HepG2 (cell line): ENCODE data around the gene BACE1-AS. TPM values are rescaled to one million over a fixed set of nuclear protein-coding genes. Genes with fewer than 3 reads are reported as not detected.

Experiments
- ATAC-seq: fragments of 200-7000 bp; cut with Tn5 transposase; 3 replicates; pipeline ENCODE4 v1.9.1; 2020; ENCODE audit warnings: mild to moderate bottlenecking, moderate library complexity
- BruUV-seq: library from RNA; stranded (reverse); fragments of 400-500 nt; replicated peaks from 2 replicates; lab custom pipeline; 2021; lab: Mats Ljungman, UMichigan
- CTCF ChIA-PET: fragments of 300-600 bp; formaldehyde crosslinking; extraction: SDS; loops from one replicate; lab custom pipeline; 2021; ENCODE audit warnings: low total read pairs, inconsistent platforms, low intra/inter-chr PET ratio; lab: Yijun Ruan, JAX
- POLR2A ChIA-PET: fragments of 350-600 bp; sonication (Branson Sonifier 250); formaldehyde crosslinking; loops from one replicate; lab custom pipeline; 2020; ENCODE audit warnings: antibody characterized with exemption, inconsistent platforms; lab: Yijun Ruan, JAX
- DNase-seq: peaks from one replicate; pipeline ENCODE4 v3.0.0-alpha.2; 2015; ENCODE audit warnings: low spot score
- FAIRE-seq: peaks from 3 replicates; lab custom pipeline; 2011; peaks lifted over from hg19 to GRCh38; lab: Jason Lieb, UNC
- H2AFZ ChIP-seq: one replicate; pipeline ENCODE4 v1.6.1; 2011; ENCODE audit warnings: low read length, inconsistent platforms
- H3K27ac ChIP-seq: fragments of 300-600 bp; 3 replicates; pipeline ENCODE4 v1.8.0; 2011; ENCODE audit warnings: mixed run types, mild to moderate bottlenecking, mixed read lengths, low read length, inconsistent platforms; ENCODE audit not compliant: insufficient read depth; ENCODE audit errors: extremely low read length
- H3K27me3 ChIP-seq, 2 experiments: fragments of 200-600 bp in 1 of 2; 2 replicates in 1 of 2; 3 replicates in 1 of 2; pipeline versions ENCODE4 v1.6.0 to v1.8.0; 2011; ENCODE audit warnings: low read length in 2 of 2, mild to moderate bottlenecking in 2 of 2, moderate library complexity in 2 of 2, inconsistent platforms in 1 of 2; ENCODE audit not compliant: insufficient read depth in 2 of 2, control insufficient read depth in 1 of 2
- H3K36me3 ChIP-seq, 2 experiments: fragments of 200-600 bp in 1 of 2; replicated peaks in 1 of 2; 2 replicates in 1 of 2; 3 replicates in 1 of 2; pipeline versions ENCODE4 v1.5.1 to v1.8.0; 2011; ENCODE audit warnings: low read length in 2 of 2, inconsistent platforms in 1 of 2; ENCODE audit not compliant: insufficient read depth in 2 of 2, control insufficient read depth in 1 of 2
- H3K4me1 ChIP-seq: 2 replicates; pipeline ENCODE4 v1.5.1; 2012; ENCODE audit warnings: low read length, inconsistent platforms; ENCODE audit not compliant: insufficient read depth
- H3K4me2 ChIP-seq: 2 replicates; pipeline ENCODE4 v1.6.0; 2011; ENCODE audit warnings: low read depth, low read length, inconsistent platforms
- H3K4me3 ChIP-seq, 3 experiments: fragments of 200-600 bp in 1 of 3; sonication (generic), shearing (Covaris generic) in 1 of 3; replicated peaks in 1 of 3; 2 replicates each; pipeline ENCODE4 v1.5.1; 2011 to 2016; ENCODE audit warnings: low read length in 3 of 3, inconsistent platforms in 2 of 3, low read depth in 2 of 3, mild to moderate bottlenecking in 2 of 3, control low read depth in 1 of 3, mixed read lengths in 1 of 3; ENCODE audit not compliant: insufficient read depth in 1 of 3
- H3K79me2 ChIP-seq: one replicate; pipeline ENCODE4 v1.6.1; 2011; ENCODE audit warnings: low read length, inconsistent platforms; ENCODE audit not compliant: insufficient read depth
- H3K9ac ChIP-seq: 2 replicates; pipeline ENCODE4 v1.6.0; 2011; ENCODE audit warnings: mild to moderate bottlenecking, low read depth, low read length, inconsistent platforms; ENCODE audit not compliant: insufficient read depth
- H3K9me3 ChIP-seq: 2 replicates; pipeline ENCODE4 v1.5.1; 2012; ENCODE audit warnings: mild to moderate bottlenecking, low read length
- H4K20me1 ChIP-seq: 2 replicates; pipeline ENCODE4 v1.6.0; 2011; ENCODE audit warnings: inconsistent platforms, mild to moderate bottlenecking, low read length, moderate library complexity; ENCODE audit not compliant: insufficient read depth
- ARHGAP35 ChIP-seq: sonication (generic); formaldehyde crosslinking; IDR thresholded peaks from 2 replicates; pipeline ENCODE4 v1.9.0; 2022; ENCODE audit warnings: mild to moderate bottlenecking, inconsistent platforms, moderate library complexity, missing genetic modification reagents, borderline replicate concordance
- FOXK1 ChIP-seq: sonication (generic); formaldehyde crosslinking; IDR thresholded peaks from 2 replicates; pipeline ENCODE4 v1.4.0; 2020; ENCODE audit warnings: low read depth, missing genetic modification reagents, borderline replicate concordance
- MXD4 ChIP-seq: IDR thresholded peaks from 2 replicates; pipeline ENCODE4 v1.6.1; 2016; ENCODE audit warnings: mild to moderate bottlenecking, missing biosample characterization, missing genetic modification reagents
- SNAPC2 ChIP-seq: sonication (generic); formaldehyde crosslinking; IDR thresholded peaks from 2 replicates; pipeline ENCODE4 v1.8.1; 2022; ENCODE audit warnings: mild to moderate bottlenecking, missing genetic modification reagents
- ZSCAN9 ChIP-seq: IDR thresholded peaks from 2 replicates; pipeline ENCODE4 v1.6.1; 2016; ENCODE audit warnings: borderline replicate concordance
- WGBS: methylation state at CpG from one replicate; pipeline ENCODE4 v1.1.6; 2017; ENCODE audit warnings: low lambda C conversion rate; 5-methylcytosine and 5-hydroxymethylcytosine counted together
- in situ Hi-C: cut with HindIII; loops from 2 replicates; pipeline ENCODE4 v1.10.0; 2017; ENCODE audit warnings: low pct_unique_long_range_greater_than_20kb; ENCODE audit not compliant: extremely low pct_ligation_motif_present
- intact Hi-C: fragments of 100-400 bp; cut with micrococcal nuclease; formaldehyde crosslinking; loops from one replicate; pipeline ENCODE4 v1.10.0; 2022; ENCODE audit not compliant: unreplicated experiment
- polyA plus RNA-seq, 8 experiments: library from polyadenylated mRNA; depleted of rRNA in 3 of 8; stranded (reverse) in 7 of 8; unstranded in 1 of 8; fragments of >200 nt; fragmentation: Illumina TruSeq in 4 of 8; extraction: Trizol in 4 of 8; gene quantifications; 2 replicates each; pipeline versions ENCODE4 v1.2.1 to v1.2.3, GENCODE V29; 2011 to 2016; ENCODE audit warnings: low read depth in 4 of 8, missing spikeins in 1 of 8, mixed read lengths in 1 of 8; ENCODE audit not compliant: insufficient read depth in 1 of 8
- total RNA-seq, 5 experiments: library from RNA; depleted of rRNA; stranded (reverse); fragments of >200 nt; fragmentation: Illumina TruSeq; extraction: Trizol; gene quantifications; 2 replicates each; pipeline ENCODE4 v1.2.3, GENCODE V29; 2016; ENCODE audit warnings: low read depth in 1 of 5
- TF ChIP-seq, protein P1 (sequence below): sonication (generic); formaldehyde crosslinking; IDR thresholded peaks from 2 replicates; pipeline ENCODE4 v1.4.0; 2020; ENCODE audit warnings: missing genetic modification reagents
- TF ChIP-seq, protein P2 (sequence below): sonication (generic); formaldehyde crosslinking; IDR thresholded peaks from 2 replicates; pipeline ENCODE4 v1.5.0; 2020; ENCODE audit warnings: mild to moderate bottlenecking, missing genetic modification reagents, moderate library complexity
- TF ChIP-seq, protein P3 (sequence below): sonication (generic); formaldehyde crosslinking; IDR thresholded peaks from 2 replicates; pipeline ENCODE4 v1.4.0; 2020; ENCODE audit warnings: missing genetic modification reagents, borderline replicate concordance
- TF ChIP-seq, protein P4 (sequence below): sonication (generic); formaldehyde crosslinking; IDR thresholded peaks from 2 replicates; pipeline ENCODE4 v1.4.0; 2020; ENCODE audit warnings: missing genetic modification reagents, mild to moderate bottlenecking, borderline replicate concordance

Gene BACE1-AS
- total and polyA plus RNA-seq, 2 of the 13 experiments (the other 11 are each of a cell fraction or from before 2014, with no cell fraction given): 2.0 to 3.9 TPM

DNA sequence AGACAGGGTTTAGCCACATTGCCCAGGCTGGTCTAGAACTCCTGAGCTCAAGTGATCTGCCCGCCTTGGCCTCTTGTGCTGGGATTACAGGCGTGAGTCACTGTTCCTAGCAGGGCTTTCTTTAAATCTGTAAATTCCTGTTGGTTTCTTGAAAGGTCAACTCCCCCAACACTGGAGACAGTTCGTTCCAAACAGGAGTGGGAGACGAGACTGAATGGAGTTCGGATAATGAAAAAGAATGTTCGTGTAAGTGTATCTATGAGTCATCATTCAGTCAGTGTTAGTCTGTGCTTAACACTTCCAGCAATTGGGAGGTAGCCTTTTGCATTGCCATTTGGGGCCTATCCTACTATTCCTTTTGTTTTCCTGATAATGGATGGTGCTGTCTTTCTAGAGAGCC is 10.0 kb upstream of the BACE1-AS start:
- peaks cover 11 to 39% of the 10 kb centered on the region in 2 experiments for H3K36me3 ChIP-seq
- no peak overlapping the region for H3K4me2 ChIP-seq
- TF ChIP-seq SNAPC2: no peak
- TF ChIP-seq, protein P1, sequence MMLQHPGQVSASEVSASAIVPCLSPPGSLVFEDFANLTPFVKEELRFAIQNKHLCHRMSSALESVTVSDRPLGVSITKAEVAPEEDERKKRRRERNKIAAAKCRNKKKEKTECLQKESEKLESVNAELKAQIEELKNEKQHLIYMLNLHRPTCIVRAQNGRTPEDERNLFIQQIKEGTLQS (CRISPR knock-in tag): no peak
- no peak for TF ChIP-seq ZSCAN9 (CRISPR knock-in tag)
- TF ChIP-seq, protein P2, sequence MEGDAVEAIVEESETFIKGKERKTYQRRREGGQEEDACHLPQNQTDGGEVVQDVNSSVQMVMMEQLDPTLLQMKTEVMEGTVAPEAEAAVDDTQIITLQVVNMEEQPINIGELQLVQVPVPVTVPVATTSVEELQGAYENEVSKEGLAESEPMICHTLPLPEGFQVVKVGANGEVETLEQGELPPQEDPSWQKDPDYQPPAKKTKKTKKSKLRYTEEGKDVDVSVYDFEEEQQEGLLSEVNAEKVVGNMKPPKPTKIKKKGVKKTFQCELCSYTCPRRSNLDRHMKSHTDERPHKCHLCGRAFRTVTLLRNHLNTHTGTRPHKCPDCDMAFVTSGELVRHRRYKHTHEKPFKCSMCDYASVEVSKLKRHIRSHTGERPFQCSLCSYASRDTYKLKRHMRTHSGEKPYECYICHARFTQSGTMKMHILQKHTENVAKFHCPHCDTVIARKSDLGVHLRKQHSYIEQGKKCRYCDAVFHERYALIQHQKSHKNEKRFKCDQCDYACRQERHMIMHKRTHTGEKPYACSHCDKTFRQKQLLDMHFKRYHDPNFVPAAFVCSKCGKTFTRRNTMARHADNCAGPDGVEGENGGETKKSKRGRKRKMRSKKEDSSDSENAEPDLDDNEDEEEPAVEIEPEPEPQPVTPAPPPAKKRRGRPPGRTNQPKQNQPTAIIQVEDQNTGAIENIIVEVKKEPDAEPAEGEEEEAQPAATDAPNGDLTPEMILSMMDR: no peak
- no peak for TF ChIP-seq ARHGAP35 (CRISPR knock-in tag)
- no peak for TF ChIP-seq FOXK1
- TF ChIP-seq, protein P3, sequence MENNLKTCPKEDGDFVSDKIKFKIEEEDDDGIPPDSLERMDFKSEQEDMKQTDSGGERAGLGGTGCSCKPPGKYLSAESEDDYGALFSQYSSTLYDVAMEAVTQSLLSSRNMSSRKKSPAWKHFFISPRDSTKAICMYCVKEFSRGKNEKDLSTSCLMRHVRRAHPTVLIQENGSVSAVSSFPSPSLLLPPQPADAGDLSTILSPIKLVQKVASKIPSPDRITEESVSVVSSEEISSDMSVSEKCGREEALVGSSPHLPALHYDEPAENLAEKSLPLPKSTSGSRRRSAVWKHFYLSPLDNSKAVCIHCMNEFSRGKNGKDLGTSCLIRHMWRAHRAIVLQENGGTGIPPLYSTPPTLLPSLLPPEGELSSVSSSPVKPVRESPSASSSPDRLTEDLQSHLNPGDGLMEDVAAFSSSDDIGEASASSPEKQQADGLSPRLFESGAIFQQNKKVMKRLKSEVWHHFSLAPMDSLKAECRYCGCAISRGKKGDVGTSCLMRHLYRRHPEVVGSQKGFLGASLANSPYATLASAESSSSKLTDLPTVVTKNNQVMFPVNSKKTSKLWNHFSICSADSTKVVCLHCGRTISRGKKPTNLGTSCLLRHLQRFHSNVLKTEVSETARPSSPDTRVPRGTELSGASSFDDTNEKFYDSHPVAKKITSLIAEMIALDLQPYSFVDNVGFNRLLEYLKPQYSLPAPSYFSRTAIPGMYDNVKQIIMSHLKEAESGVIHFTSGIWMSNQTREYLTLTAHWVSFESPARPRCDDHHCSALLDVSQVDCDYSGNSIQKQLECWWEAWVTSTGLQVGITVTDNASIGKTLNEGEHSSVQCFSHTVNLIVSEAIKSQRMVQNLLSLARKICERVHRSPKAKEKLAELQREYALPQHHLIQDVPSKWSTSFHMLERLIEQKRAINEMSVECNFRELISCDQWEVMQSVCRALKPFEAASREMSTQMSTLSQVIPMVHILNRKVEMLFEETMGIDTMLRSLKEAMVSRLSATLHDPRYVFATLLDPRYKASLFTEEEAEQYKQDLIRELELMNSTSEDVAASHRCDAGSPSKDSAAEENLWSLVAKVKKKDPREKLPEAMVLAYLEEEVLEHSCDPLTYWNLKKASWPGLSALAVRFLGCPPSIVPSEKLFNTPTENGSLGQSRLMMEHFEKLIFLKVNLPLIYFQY: no peak
- TF ChIP-seq MXD4 (CRISPR knock-in tag): no peak
- TF ChIP-seq, protein P4, sequence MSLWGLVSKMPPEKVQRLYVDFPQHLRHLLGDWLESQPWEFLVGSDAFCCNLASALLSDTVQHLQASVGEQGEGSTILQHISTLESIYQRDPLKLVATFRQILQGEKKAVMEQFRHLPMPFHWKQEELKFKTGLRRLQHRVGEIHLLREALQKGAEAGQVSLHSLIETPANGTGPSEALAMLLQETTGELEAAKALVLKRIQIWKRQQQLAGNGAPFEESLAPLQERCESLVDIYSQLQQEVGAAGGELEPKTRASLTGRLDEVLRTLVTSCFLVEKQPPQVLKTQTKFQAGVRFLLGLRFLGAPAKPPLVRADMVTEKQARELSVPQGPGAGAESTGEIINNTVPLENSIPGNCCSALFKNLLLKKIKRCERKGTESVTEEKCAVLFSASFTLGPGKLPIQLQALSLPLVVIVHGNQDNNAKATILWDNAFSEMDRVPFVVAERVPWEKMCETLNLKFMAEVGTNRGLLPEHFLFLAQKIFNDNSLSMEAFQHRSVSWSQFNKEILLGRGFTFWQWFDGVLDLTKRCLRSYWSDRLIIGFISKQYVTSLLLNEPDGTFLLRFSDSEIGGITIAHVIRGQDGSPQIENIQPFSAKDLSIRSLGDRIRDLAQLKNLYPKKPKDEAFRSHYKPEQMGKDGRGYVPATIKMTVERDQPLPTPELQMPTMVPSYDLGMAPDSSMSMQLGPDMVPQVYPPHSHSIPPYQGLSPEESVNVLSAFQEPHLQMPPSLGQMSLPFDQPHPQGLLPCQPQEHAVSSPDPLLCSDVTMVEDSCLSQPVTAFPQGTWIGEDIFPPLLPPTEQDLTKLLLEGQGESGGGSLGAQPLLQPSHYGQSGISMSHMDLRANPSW (CRISPR knock-in tag): no peak
- no peaks in the 10 kb centered on the region for H3K79me2 ChIP-seq
- H3K9ac ChIP-seq: no peak overlapping the region
- DNase-seq (no peak), FAIRE-seq (no peak), ATAC-seq (no peak)
- H3K27ac ChIP-seq: no peak overlapping the region
- in situ Hi-C loops: no loop called here
- POLR2A ChIA-PET: no interaction called here
- H3K4me1 ChIP-seq: peaks cover 4% of the 10 kb centered on the region
- no peak overlapping the region for H2AFZ ChIP-seq
- BruUV-seq: no TSS peak
- intact Hi-C loops: no loop called here
- CTCF ChIA-PET: no interaction called here
- no peak overlapping the region for H3K4me3 ChIP-seq
- H4K20me1 ChIP-seq: no peaks in the 10 kb centered on the region
- 93% methylated on average over 6 of the region's 6 CpGs for WGBS
- H3K9me3 ChIP-seq: no peaks in the 10 kb centered on the region
- H3K27me3 ChIP-seq: no peaks in the 10 kb centered on the region
